ENCODE results near the gene CDV3.

CDV3 gene

DNA sequence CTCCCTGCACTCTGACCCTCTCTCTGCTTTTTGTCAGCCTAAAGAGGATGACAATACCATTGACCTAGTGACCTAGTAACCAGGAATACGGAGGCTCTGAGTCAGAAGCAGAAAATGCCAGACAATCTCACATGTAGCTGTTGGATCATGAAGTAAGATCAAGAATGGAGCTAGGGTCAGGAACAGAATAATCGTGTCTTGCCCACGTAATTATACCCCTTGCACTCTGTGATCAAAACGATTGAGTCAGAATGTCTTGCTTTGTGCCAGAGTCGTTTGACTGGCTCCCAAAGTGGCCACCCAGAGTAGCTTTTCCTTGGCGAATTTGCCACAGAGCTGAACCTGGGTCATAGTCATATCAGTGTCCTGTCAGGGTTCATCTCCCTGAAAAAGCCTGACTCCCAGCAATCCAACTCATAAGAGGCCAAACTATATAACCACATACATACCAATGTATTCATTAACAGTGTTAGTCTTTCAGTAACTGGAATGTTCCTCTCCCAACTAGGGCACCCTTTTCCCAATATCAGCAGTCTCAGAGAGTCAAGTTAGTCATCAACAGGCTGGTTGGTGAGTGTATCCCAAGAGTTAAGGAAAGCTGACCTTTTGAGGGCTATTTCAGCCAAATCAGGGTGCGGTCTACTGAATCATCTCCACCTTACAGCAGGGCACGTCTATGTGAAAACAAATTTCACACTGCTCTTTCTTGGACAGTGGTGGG, 5.0 kb upstream of the CDV3 start:
- no peak for DNase-seq (ENCODE audit: low read depth)
- H3K4me3 ChIP-seq (ENCODE audit: low read length) = no peak overlapping the region
- TF ChIP-seq, protein P1, sequence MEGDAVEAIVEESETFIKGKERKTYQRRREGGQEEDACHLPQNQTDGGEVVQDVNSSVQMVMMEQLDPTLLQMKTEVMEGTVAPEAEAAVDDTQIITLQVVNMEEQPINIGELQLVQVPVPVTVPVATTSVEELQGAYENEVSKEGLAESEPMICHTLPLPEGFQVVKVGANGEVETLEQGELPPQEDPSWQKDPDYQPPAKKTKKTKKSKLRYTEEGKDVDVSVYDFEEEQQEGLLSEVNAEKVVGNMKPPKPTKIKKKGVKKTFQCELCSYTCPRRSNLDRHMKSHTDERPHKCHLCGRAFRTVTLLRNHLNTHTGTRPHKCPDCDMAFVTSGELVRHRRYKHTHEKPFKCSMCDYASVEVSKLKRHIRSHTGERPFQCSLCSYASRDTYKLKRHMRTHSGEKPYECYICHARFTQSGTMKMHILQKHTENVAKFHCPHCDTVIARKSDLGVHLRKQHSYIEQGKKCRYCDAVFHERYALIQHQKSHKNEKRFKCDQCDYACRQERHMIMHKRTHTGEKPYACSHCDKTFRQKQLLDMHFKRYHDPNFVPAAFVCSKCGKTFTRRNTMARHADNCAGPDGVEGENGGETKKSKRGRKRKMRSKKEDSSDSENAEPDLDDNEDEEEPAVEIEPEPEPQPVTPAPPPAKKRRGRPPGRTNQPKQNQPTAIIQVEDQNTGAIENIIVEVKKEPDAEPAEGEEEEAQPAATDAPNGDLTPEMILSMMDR (conservative IDR thresholded peaks at IDR 0.05; ENCODE audit: low read depth, low read length) = no peak

DNA sequence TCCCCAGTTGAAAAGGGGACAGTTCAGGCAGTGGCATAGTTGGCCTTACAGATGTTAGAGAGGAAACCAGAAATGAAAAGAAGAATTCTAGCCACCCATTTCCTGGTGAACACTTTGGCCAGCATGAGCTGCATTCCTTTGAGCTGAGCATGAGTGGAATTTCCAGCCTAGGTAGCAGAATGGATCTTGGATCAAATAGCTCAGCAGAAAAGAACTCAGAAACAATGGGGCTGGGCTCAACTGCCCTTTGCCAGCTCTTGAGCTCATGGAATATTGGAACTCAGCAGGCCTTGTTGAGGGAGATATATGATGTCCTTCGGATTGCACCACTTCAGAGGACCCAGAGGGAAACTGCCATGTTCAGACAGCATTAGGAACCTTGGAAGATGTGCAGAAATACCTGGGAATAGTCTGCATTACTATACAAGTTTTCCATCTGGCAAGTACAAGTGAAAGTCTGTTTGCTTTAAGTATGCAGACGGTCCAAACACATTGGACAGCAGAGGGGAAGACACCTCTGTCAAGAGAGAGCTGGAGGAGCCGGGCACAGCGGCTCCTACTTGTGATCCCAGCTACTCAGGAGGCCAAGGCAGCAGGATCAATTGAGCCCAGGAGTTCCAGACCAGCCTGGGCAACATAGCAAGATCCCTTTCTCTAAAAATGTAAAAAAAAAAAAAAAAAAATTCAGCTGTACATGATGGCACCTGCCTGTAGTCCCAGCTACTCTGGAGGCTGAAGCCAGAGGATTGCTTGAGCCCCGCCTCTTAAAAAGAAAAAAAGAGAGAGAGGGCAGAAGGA, 3.1 kb upstream of the CDV3 start:
- TF ChIP-seq, protein P1 (conservative IDR thresholded peaks at IDR 0.05; ENCODE audit: low read depth, low read length) = no peak
- no peak overlapping the region for H3K4me3 ChIP-seq (ENCODE audit: low read length)
- no peak for DNase-seq (ENCODE audit: low read depth)

DNA sequence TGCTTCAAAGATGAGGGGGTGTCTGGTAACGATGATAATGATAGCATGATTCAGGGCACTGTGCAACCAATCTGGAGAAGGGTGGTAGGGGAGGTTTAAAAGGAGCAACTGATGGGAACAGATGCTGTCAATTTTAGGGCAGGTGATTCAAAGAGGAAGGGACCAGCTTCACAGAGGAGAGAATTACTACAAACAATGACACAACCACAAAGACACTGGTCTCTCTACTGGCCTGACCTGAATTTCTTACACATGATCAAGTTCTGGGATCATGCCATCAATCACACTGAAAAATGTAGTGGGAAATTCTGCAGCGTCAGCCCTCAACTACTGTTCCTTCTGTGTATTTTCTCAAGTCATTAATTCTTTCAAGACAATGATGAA, 2.6 kb upstream of the CDV3 start:
- DNase-seq (ENCODE audit: low read depth) = no peak
- H3K4me3 ChIP-seq (ENCODE audit: low read length) = no peak overlapping the region
- TF ChIP-seq, protein P1 (conservative IDR thresholded peaks at IDR 0.05; ENCODE audit: low read depth, low read length) = no peak

DNA sequence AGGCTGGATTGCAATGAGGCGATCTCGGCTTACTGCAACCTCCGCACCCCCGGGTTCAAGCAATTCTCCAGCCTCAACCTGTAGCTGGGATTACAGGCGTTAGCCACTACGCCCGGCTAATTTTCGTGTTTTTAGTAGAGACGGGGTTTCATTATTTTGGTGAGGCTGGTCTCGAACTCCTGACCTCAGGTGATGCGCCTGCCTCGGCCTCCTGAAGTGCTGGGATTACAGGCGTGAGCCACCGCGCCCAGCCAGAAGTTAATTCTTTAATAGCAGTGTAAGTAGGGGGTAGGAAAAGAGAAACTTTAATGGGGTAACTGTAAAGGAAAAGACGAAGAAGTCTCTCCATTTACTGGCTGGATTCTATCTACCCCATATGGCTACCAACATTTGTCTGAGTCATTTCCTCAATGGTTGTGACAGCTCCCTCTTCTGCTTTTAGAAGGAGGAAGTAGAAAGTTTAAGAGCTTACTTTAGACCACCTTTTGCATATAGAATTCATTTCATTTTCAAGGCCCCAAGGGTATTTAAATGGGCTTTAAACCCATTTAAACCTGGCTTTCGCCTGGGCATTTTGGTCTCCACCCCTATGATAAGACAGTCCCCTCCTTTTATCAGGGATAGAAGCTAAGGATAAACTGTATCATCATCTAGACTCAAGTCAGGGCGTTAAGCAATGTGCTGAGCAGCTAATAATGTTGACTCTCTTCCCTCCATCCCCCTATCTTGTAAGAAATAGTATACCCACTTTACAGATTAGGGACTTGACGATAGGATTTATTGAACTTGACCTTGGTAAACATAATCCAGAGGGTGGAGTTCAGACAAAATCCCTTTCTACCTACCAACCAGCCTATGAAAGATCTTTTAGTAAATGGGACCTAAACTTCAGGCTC, 1.1 kb upstream of the CDV3 start:
- no peak for DNase-seq (ENCODE audit: low read depth)
- TF ChIP-seq, protein P1 (conservative IDR thresholded peaks at IDR 0.05; ENCODE audit: low read depth, low read length) = no peak
- H3K4me3 ChIP-seq (ENCODE audit: low read length) = peak overlapping the region; percentile 26

DNA sequence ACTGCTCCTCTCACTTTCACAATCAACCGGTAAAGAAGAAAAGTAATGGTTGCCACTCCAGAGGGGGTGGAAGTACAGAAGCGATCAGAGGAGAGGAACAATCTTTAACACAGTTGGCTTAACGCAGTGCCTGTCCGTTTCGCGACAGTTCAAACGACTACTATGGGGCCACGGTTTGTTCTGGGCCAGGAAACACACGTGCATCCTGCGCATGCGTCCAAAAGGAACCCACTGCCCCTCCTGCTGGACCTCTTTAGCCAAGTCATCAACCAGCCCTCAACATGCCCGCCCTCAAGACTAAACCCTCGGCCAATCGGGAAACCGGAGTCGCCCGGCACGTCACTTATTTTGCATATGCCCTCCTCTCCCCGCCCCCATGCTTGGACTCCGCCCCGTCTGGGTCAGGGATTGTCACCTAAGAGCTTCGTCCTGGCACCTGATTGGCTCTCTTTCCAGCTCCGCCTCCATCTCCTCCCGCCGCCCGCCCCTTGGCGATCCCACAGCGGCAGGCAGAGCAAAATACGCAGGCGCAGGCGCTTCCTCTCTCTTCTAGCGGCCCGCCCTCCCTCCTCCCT, 345 bp upstream of the CDV3 start:
- peak overlapping the region; percentile 98 for H3K4me3 ChIP-seq (ENCODE audit: low read length)
- TF ChIP-seq, protein P1 (conservative IDR thresholded peaks at IDR 0.05; ENCODE audit: low read depth, low read length) = peak; percentile 24
- DNase-seq (ENCODE audit: low read depth) = peak; percentile 99

DNA sequence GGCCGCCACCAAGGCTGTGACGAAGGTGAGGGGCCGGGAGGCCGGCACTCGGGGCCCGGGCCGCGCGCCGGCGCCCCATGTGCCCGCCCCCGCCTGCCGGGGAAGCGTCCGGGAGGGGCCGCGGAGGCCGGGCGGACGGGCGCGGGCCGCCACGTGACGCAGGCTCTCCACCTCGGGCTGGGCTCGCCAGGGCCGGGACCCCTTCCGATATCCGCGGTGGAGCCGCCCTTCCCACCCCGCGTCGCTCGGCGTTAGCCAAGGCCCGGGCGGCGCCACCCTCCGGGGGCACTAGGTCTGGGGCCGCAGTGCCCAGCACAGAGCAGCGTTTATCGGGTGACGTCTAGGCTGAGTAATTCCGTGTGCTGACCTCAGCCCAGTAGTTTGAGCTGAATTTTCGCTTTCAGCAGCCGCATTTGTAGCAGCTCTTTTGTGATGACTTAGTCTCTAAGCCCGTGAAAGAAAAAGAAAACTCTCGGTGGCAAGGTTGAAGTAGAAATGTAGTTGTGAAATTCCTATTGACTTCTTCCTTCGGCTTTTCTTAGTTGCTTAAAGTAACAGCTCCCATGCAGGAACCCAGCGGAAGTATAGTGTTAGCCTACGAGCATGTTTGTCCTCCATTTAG, 885 bp downstream of the CDV3 start:
- no peak for DNase-seq (ENCODE audit: low read depth)
- TF ChIP-seq, protein P1 (conservative IDR thresholded peaks at IDR 0.05; ENCODE audit: low read depth, low read length) = no peak
- peak overlapping the region; percentile 98 for H3K4me3 ChIP-seq (ENCODE audit: low read length)

Data from retinal pigment epithelial cell (primary cell).